HCT116 (cell line): ENCODE data around the gene EARS2. TPM values are rescaled to one million over a fixed set of nuclear protein-coding genes. Genes with fewer than 3 reads are reported as not detected.

Source experiments
- ATAC-seq: fragments of 200-7000 bp; cut with Tn5 transposase; 2 replicates; pipeline ENCODE4 v1.9.1; 2020; ENCODE audit warnings: mild to moderate bottlenecking, moderate library complexity
- BruUV-seq: library from RNA; stranded (reverse); fragments of 400-500 nt; replicated peaks from 2 replicates; lab custom pipeline; 2021; lab: Mats Ljungman, UMichigan
- CTCF ChIA-PET: fragments of 300-600 bp; sonication (Branson Sonifier 250); formaldehyde crosslinking; loops from one replicate; lab custom pipeline; 2021; ENCODE audit warnings: antibody characterized with exemption; lab: Charles Lee
- POLR2A ChIA-PET: fragments of 300-600, 350-600 bp; sonication (Branson Sonifier 250); formaldehyde crosslinking; loops from one replicate; lab custom pipeline; 2021; ENCODE audit warnings: antibody characterized with exemption; lab: Charles Lee
- RAD21 ChIA-PET, 2 experiments: fragments of 300-600 bp; sonication (Branson Sonifier 250); formaldehyde crosslinking; loops; one replicate each; lab custom pipeline; 2023; ENCODE audit warnings: low total read pairs in 2 of 2; ENCODE audit not compliant: uncharacterized antibody in 2 of 2, unreplicated experiment in 2 of 2, low non-redundant PET in 1 of 2; lab: Charles Lee
- DNase-seq: peaks from one replicate; pipeline ENCODE4 v3.0.0-alpha.2; 2010; ENCODE audit warnings: low read depth, low spot score
- H2AFZ ChIP-seq: fragments of 200-600 bp; shearing (Covaris generic), sonication (generic); 2 replicates; pipeline ENCODE4 v1.6.1; 2017; ENCODE audit warnings: low read depth, mixed run types, mixed read lengths, antibody characterized with exemption, low read length; ENCODE audit not compliant: poor library complexity, severe bottlenecking
- H3K27ac ChIP-seq: 2 replicates; pipeline ENCODE4 v1.5.1; 2012; ENCODE audit warnings: low read depth, low read length
- H3K27me3 ChIP-seq: fragments of 200-600 bp; sonication (generic); 2 replicates; pipeline ENCODE4 v1.6.1; 2016; ENCODE audit warnings: mixed run types, low read length, mixed read lengths; ENCODE audit not compliant: insufficient read depth
- H3K36me3 ChIP-seq, 2 experiments: fragments of 200-500 bp in 1 of 2; fragments of 200-600 bp in 1 of 2; sonication (Bioruptor generic) in 1 of 2; sonication (generic) in 1 of 2; 2 replicates each; pipeline versions ENCODE4 v1.5.1 to v1.6.1; 2014 to 2016; ENCODE audit warnings: low read length in 2 of 2, inconsistent platforms in 1 of 2, mixed read lengths in 1 of 2, mixed run types in 1 of 2; ENCODE audit not compliant: insufficient read depth in 2 of 2, control insufficient read depth in 1 of 2
- H3K4me1 ChIP-seq, 2 experiments: fragments of 200-600 bp in 1 of 2; sonication (generic) in 1 of 2; 2 replicates each; pipeline versions ENCODE4 v1.5.1 to v1.6.1; 2012 to 2017; ENCODE audit warnings: low read length in 2 of 2, inconsistent platforms in 1 of 2, mild to moderate bottlenecking in 1 of 2, mixed read lengths in 1 of 2, mixed run types in 1 of 2, moderate library complexity in 1 of 2; ENCODE audit not compliant: insufficient read depth in 2 of 2, control insufficient read depth in 1 of 2
- H3K4me2 ChIP-seq: fragments of 200-600 bp; sonication (generic); 2 replicates; pipeline ENCODE4 v1.6.1; 2017; ENCODE audit warnings: mixed run types, low read length, mixed read lengths
- H3K4me3 ChIP-seq, 2 experiments: fragments of 200-600 bp in 1 of 2; sonication (generic) in 1 of 2; replicated peaks in 1 of 2; 2 replicates each; pipeline ENCODE4 v1.5.1; 2011 to 2016; ENCODE audit warnings: low read length in 2 of 2, control low read depth in 1 of 2, low read depth in 1 of 2, mild to moderate bottlenecking in 1 of 2, mixed read lengths in 1 of 2, mixed run types in 1 of 2
- H3K79me2 ChIP-seq: fragments of 200-600 bp; sonication (generic); 2 replicates; pipeline ENCODE4 v1.6.1; 2017; ENCODE audit warnings: mild to moderate bottlenecking, mixed run types, low read length, moderate library complexity, mixed read lengths; ENCODE audit not compliant: insufficient read depth
- H3K9ac ChIP-seq: fragments of 200-600 bp; sonication (generic); 2 replicates; pipeline ENCODE4 v1.6.1; 2016; ENCODE audit warnings: low read length, mixed read lengths
- H3K9me2 ChIP-seq: fragments of 200-600 bp; sonication (generic), shearing (Covaris generic); 2 replicates; pipeline ENCODE4 v1.6.1; 2017; ENCODE audit warnings: mixed run types, mild to moderate bottlenecking, moderate library complexity; ENCODE audit not compliant: insufficient read depth
- H3K9me3 ChIP-seq, 2 experiments: fragments of 200-500 bp in 1 of 2; fragments of 200-600 bp in 1 of 2; sonication (Bioruptor generic) in 1 of 2; sonication (generic) in 1 of 2; 2 replicates each; pipeline ENCODE4 v1.6.1; 2014 to 2017; ENCODE audit warnings: low read length in 2 of 2, mixed read lengths in 2 of 2, inconsistent platforms in 1 of 2, low read depth in 1 of 2, mild to moderate bottlenecking in 1 of 2, mixed run types in 1 of 2, moderate library complexity in 1 of 2; ENCODE audit not compliant: control insufficient read depth in 1 of 2, insufficient read depth in 1 of 2
- H4K20me1 ChIP-seq: fragments of 200-600 bp; sonication (generic), shearing (Covaris generic); 2 replicates; pipeline ENCODE4 v1.6.1; 2017; ENCODE audit warnings: mixed run types, mild to moderate bottlenecking, moderate library complexity; ENCODE audit not compliant: insufficient read depth
- ATF3 ChIP-seq: IDR thresholded peaks from 2 replicates; pipeline ENCODE4 v1.6.1; 2012
- CTCF ChIP-seq, 3 experiments: fragments of 200-600 bp in 1 of 3; sonication (generic) in 1 of 3; IDR thresholded peaks in 2 of 3; conservative IDR thresholded peaks in 1 of 3; 2 replicates each; pipeline ENCODE4 v1.5.1; 2012 to 2017; ENCODE audit warnings: low read depth in 2 of 3, low read length in 2 of 3, antibody characterized with exemption in 1 of 3, borderline replicate concordance in 1 of 3, control low read depth in 1 of 3, mild to moderate bottlenecking in 1 of 3, mixed read lengths in 1 of 3, mixed run types in 1 of 3, moderate library complexity in 1 of 3; ENCODE audit not compliant: insufficient read depth in 1 of 3
- ELF1 ChIP-seq: IDR thresholded peaks from 2 replicates; pipeline ENCODE4 v1.6.1; 2012; ENCODE audit warnings: low read depth, borderline replicate concordance
- JUND ChIP-seq: IDR thresholded peaks from 2 replicates; pipeline ENCODE4 v1.6.1; 2012
- POLR2A ChIP-seq: IDR thresholded peaks from 2 replicates; pipeline ENCODE4 v1.7.0; 2011; ENCODE audit warnings: borderline replicate concordance; ENCODE audit not compliant: insufficient read depth, insufficient read length; ENCODE audit errors: extremely low read depth
- POLR2AphosphoS5 ChIP-seq: IDR thresholded peaks from 2 replicates; pipeline ENCODE4 v1.6.1; 2011; ENCODE audit warnings: mild to moderate bottlenecking, low read depth, low read length, moderate library complexity
- RAD21 ChIP-seq: IDR thresholded peaks from 2 replicates; pipeline ENCODE4 v1.6.1; 2012; ENCODE audit warnings: low read depth, mild to moderate bottlenecking
- REST ChIP-seq: IDR thresholded peaks from 2 replicates; pipeline ENCODE4 v1.6.1; 2012; ENCODE audit warnings: low read depth
- SIN3A ChIP-seq: IDR thresholded peaks from 2 replicates; pipeline ENCODE4 v1.6.1; 2012; ENCODE audit warnings: low read depth
- SRF ChIP-seq: IDR thresholded peaks from 2 replicates; pipeline ENCODE4 v1.6.1; 2012; ENCODE audit warnings: low read depth
- TCF7L2 ChIP-seq: IDR thresholded peaks from 2 replicates; pipeline ENCODE4 v1.7.0; 2011; ENCODE audit warnings: borderline replicate concordance, inconsistent platforms; ENCODE audit not compliant: insufficient read depth, insufficient read length; ENCODE audit errors: extremely low read depth
- ZFX ChIP-seq: fragments of 450-650 bp; IDR thresholded peaks from 2 replicates; pipeline ENCODE4 v1.6.1; 2017
- intact Hi-C: fragments of 100-400 bp; cut with micrococcal nuclease; formaldehyde crosslinking; loops from 2 replicates; pipeline ENCODE4 v1.10.0; 2022
- total RNA-seq: library from RNA; stranded (reverse); gene quantifications from one replicate; pipeline ENCODE4 v1.2.1, GENCODE V29; 2021; ENCODE audit not compliant: unreplicated experiment

Gene EARS2
- total RNA-seq, 1 experiment from 2014 or later: 35.6 TPM

GRCh38 chr16:23552161-23552560 is 5.0 kb downstream of the EARS2 start (continued):
- TF ChIP-seq SIN3A (no peak), SRF (no peak), POLR2A (no peak), ELF1 (no peak), JUND (no peak), ATF3 (no peak)

GRCh38 chr16:23549938-23550337 is 7.2 kb downstream of the EARS2 start:
- no peak for ATAC-seq

More at GRCh38 chr16:23549938-23550337, 7.2 kb downstream of the EARS2 start:
- H3K27ac ChIP-seq: no peak overlapping the region
- no peaks in the 10 kb centered on the region for H3K27me3 ChIP-seq
- H3K36me3 ChIP-seq: peaks cover 40 to 43% of the 10 kb centered on the region in 2 experiments
- H3K4me3 ChIP-seq: no peak overlapping the region
- peaks cover 18% of the 10 kb centered on the region; the same call in 1 of the 2 replicates for H3K79me2 ChIP-seq
- no TSS peak for BruUV-seq
- no peak overlapping the region for H3K9ac ChIP-seq
- H4K20me1 ChIP-seq: no peaks in the 10 kb centered on the region
- ChIA-PET RAD21 (no interaction called here), POLR2A (no interaction called here)
- TF ChIP-seq RAD21: no peak
- TF ChIP-seq CTCF (IDR thresholded peaks at IDR 0.05 in 2 of 3, conservative IDR thresholded peaks at IDR 0.05 in 1 of 3; ENCODE audit: borderline replicate concordance in 1 of 3, insufficient read depth in 1 of 3, low read depth in 2 of 3, low read length in 2 of 3): no peak
- TF ChIP-seq ZFX: no peak
- no peak for TF ChIP-seq POLR2AphosphoS5
- TF ChIP-seq TCF7L2: no peak
- TF ChIP-seq JUND: no peak
- no peak for TF ChIP-seq REST
- TF ChIP-seq, all 23 proteins: peak for 0
- DNase-seq: no peak
- Histone ChIP-seq H3K4me2 (no peak overlapping the region), H3K9me3 (no peaks in the 10 kb centered on the region), H3K9me2 (no peaks in the 10 kb centered on the region), H3K4me1 (no peaks in the 10 kb centered on the region), H2AFZ (no peak overlapping the region)
- CTCF ChIA-PET: no interaction called here
- intact Hi-C loops: loop anchor here (10.0 kb wide), 1 partner anchor 985 kb away; the partner anchor contains the start of gene RBBP6
